H7 (cell line): ENCODE data around the gene KIAA1217. TPM values are rescaled to one million over a fixed set of nuclear protein-coding genes. Genes with fewer than 3 reads are reported as not detected.
A peak's percentile ranks its signal among the peaks of the same experiment; 100 is the strongest.

Experiments
- DNase-seq: peaks from one replicate; pipeline ENCODE4 v3.0.0; 2012
- H3K27me3 ChIP-seq: 2 replicates; pipeline ENCODE4 v1.6.0; 2011; ENCODE audit warnings: mild to moderate bottlenecking, low read length; ENCODE audit not compliant: control insufficient read depth, insufficient read depth
- H3K36me3 ChIP-seq: replicated peaks from 2 replicates; pipeline ENCODE4 v1.5.1; 2011; ENCODE audit warnings: low read length; ENCODE audit not compliant: control insufficient read depth, insufficient read depth
- H3K4me3 ChIP-seq: 2 replicates; pipeline ENCODE4 v1.5.1; 2011; ENCODE audit warnings: low read depth, mild to moderate bottlenecking, control low read depth, low read length, moderate library complexity; ENCODE audit not compliant: insufficient read depth
- total RNA-seq: library from RNA; depleted of rRNA; stranded (reverse); fragments of >200 nt; shearing (Covaris generic); gene quantifications from 2 replicates; pipeline ENCODE4 v1.2.3, GENCODE V29; 2014

Gene KIAA1217
- total RNA-seq, 1 experiment from 2014 or later = 3.0 TPM

DNA sequence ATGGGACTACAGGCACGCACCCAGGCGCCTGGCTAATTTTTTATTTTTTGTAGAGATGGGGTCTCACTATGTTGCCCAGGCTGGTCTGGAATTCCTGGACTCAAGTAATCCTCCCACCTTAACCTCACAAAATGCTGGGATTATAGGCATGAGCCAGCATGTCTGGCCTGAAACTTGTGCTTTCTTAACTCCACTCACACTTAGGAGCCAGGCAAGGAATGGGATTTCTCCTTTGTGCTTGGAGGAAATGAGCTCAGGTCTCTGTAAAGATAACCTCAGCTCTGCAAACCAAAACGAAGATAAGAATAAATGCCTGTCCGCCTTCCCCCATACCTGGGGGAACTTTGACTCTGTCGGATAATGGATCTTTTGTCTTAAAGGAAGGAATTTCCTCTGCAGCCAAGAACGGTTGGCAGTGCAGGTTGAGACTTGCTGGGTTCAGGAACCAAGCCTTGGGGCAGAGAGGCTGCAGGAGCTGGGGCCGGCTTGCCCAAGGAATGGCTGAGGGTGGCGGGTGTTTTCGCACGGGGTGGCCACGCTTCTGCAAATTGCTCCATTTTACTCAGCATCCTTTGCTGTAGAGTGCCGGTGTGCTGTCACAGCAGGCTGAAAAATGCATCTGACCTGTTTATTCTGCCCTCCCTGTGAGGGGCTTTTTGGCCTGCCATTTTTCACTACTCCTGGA lies 174.2 kb downstream of the KIAA1217 start:
- H3K27me3 ChIP-seq = no peaks in the 10 kb centered on the region
- peak; percentile 22 for DNase-seq
- no peak overlapping the region for H3K4me3 ChIP-seq
- H3K36me3 ChIP-seq = no peaks in the 10 kb centered on the region

DNA sequence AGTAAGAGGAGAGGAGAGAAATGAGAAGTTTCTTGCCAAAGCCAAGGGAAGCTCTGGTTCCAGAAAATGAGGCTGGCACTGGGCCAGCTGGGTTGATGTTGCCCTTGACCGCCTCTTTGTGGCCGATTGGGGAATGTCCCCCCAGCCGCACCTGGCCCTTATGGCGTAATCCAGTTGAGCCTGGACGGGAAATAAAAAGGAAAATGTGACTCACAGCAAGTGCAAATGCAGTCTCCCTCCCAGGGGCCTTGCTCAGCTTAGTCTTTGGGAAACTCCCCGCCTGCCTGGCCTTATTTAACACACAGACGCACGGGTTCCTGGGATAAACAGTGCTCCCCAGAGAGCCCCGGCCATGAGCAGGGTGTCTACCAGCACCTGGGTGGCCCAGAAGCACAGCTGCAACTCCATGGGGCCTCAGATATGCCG lies 174.8 kb downstream of the KIAA1217 start:
- peak; percentile 81 for DNase-seq
- Histone ChIP-seq H3K27me3 (no peaks in the 10 kb centered on the region), H3K4me3 (no peak overlapping the region), H3K36me3 (no peaks in the 10 kb centered on the region)

DNA sequence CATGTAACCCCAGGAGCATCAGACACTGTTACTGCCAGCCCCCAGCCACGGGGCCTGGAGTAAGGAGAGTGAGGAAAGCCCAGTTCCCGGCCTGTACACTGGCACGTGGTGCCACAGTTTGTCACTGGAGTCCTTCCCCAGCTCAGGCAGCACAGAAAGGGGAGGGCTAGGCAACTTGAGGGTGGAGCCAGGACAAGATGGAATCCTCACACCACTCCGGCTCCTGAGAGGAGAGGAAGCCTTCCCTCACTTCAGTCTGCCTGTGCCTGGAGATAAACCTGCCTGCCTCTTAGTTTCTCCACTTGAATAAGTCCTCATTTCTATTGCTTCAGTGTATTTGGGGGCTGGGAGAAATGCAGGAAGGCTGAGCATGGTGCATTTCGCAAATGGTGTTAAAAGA lies 176.0 kb downstream of the KIAA1217 start:
- Histone ChIP-seq H3K36me3 (no peaks in the 10 kb centered on the region), H3K27me3 (no peaks in the 10 kb centered on the region), H3K4me3 (no peak overlapping the region)
- no peak for DNase-seq

- no peaks in the 10 kb centered on the region for H3K27me3 ChIP-seq
- DNase-seq = no peak
These were observed 176.8 kb downstream of the KIAA1217 start for GRCh38 chr10:24385776-24386175.

GRCh38 chr10:24390146-24390700 lies 181.3 kb downstream of the KIAA1217 start:
- Histone ChIP-seq H3K36me3 (no peaks in the 10 kb centered on the region), H3K27me3 (no peaks in the 10 kb centered on the region), H3K4me3 (no peak overlapping the region)
- DNase-seq = no peak

More at GRCh38 chr10:24385776-24386175, 176.8 kb downstream of the KIAA1217 start:
- Histone ChIP-seq H3K4me3 (no peak overlapping the region), H3K36me3 (no peaks in the 10 kb centered on the region)

DNA sequence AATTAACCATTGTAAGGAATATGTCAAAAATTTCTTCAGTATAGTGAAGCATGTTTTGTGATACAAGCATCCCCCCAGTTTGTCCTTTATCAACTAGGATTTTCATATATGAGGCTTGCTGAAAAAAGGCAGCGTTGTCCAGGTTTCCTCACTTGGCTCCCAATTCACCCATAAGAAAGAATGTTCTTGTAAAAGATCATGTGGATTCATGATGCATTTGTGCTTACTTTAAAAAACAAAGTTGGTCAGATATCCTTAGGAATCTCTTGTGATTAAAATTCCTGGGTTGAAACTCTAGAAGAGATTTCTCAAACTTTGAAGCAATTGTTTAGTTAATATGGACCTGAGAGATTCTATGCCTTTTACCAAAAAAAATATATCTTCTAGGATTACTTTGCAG lies 181.8 kb downstream of the KIAA1217 start:
- Histone ChIP-seq H3K27me3 (no peaks in the 10 kb centered on the region), H3K36me3 (no peaks in the 10 kb centered on the region), H3K4me3 (no peak overlapping the region)
- DNase-seq = no peak

GRCh38 chr10:24393201-24393600 lies 184.3 kb downstream of the KIAA1217 start:
- Histone ChIP-seq H3K36me3 (no peaks in the 10 kb centered on the region), H3K4me3 (no peak overlapping the region), H3K27me3 (no peaks in the 10 kb centered on the region)
- no peak for DNase-seq

DNA sequence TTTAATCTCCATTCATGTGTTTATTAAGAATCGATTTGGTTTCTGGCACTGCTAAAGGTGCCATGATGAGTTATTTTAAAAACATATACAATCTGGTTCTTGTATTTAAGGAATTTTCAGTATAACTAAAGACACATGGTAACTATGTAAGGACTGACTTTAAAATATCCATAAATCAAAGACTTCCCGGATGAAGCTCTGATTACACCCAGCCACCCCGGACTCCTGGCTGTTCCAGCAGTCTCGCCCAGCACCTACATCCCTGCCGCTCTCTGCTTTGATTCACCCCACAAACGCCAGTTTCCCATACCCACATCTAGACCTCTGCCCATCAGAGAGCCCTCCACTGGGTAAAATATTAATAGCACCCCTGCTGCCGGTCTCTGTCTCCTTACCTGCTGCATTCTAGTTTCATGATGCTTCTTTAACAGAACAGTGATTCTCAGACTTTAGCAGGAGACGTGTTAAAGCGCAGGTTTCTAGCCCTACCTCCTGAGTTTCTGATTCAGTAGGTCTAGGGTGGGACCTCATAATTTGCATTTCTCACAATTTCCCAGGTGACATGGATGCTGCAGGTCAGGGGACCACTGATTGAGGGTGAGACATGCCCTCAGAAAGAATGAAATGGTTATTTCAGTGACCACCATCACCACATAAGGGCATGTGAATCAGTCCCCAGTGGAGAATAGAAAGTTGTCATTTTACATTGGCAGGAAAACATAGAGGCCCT lies 185.7 kb downstream of the KIAA1217 start:
- Histone ChIP-seq H3K36me3 (no peaks in the 10 kb centered on the region), H3K27me3 (no peaks in the 10 kb centered on the region), H3K4me3 (no peak overlapping the region)
- DNase-seq = no peak

GRCh38 chr10:24396396-24396795 lies 187.5 kb downstream of the KIAA1217 start:
- H3K36me3 ChIP-seq = no peaks in the 10 kb centered on the region
- no peak overlapping the region for H3K4me3 ChIP-seq
- no peak for DNase-seq
- no peaks in the 10 kb centered on the region for H3K27me3 ChIP-seq

GRCh38 chr10:24397662-24398061 lies 188.7 kb downstream of the KIAA1217 start:
- no peak for DNase-seq
- Histone ChIP-seq H3K4me3 (no peak overlapping the region), H3K27me3 (no peaks in the 10 kb centered on the region), H3K36me3 (no peaks in the 10 kb centered on the region)

DNA sequence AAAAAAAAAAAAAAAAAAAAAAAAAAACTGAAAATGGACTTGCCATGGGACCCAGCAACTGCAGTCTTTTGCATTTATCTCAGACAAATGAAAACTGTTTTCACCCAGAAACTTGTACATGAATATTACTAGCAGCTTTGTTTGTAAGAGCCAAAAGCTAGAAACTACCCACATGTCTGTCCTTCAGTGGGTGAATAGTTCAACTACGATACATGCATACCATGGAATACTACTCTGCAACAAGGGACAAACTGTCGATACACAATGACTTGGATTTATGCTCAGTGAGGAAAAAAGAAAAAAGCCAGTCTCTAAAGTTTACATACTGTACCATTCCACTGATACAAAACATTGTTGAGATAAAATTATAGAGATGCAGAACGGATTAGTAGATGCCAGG lies 195.6 kb downstream of the KIAA1217 start:
- Histone ChIP-seq H3K27me3 (no peaks in the 10 kb centered on the region), H3K36me3 (no peaks in the 10 kb centered on the region), H3K4me3 (no peak overlapping the region)
- DNase-seq = no peak

DNA sequence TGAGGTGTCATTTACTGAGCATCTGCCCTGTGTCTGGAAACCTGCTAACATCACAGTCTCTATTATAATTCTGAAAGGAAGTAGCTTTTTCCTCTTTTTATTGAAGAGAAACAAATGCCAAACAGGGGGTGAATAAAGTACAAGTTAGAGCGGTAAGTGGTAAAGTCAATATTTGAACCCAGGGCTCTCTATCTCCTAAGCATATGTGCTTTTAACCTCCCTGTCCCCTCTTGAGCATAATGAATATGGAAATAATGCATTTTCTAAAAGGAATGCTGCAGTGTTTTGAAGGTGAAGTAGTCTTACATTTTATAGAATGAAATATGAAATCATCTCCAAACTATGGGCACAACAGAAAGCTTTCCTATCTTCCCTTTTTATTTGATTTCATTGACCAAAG lies 196.7 kb downstream of the KIAA1217 start:
- Histone ChIP-seq H3K4me3 (no peak overlapping the region), H3K36me3 (no peaks in the 10 kb centered on the region), H3K27me3 (no peaks in the 10 kb centered on the region)
- no peak for DNase-seq

DNA sequence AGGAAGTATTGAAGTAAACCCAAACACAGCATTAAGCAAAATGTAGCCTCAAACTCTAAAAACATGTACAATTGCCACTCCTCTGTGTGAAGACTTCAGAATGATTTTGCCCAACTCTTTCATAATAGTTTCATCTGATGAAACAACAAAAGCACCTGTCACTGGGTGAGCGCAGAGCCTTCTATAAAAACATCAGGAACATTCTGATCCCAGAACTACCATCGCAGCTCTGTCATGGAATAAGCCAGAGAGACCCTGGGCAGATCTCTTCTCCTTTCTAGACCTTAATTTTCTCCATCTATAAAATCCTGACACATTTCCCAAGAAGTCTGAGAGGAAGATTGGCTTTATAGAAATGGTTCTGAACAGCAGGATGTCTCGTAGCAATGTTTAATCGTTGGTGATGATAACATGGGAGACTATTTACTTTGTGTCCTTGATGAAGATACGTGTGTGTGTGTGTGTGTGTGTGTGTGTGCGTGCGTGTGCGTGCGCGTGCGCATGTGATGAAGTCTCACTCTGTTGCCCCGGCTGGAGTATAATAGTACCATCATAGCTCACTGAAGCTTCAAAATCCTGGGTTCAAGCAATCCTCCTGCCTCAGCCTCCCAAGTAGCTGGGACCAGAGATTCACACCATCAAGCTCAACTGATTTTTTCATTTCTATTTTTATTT lies 198.0 kb downstream of the KIAA1217 start:
- no peak for DNase-seq
- H3K27me3 ChIP-seq = no peaks in the 10 kb centered on the region
- H3K4me3 ChIP-seq = no peak overlapping the region
- no peaks in the 10 kb centered on the region for H3K36me3 ChIP-seq

- H3K27me3 ChIP-seq = no peaks in the 10 kb centered on the region
- DNase-seq = no peak
- H3K4me3 ChIP-seq = no peak overlapping the region
- H3K36me3 ChIP-seq = no peaks in the 10 kb centered on the region
These were observed 199.0 kb downstream of the KIAA1217 start for GRCh38 chr10:24407928-24408327.

DNA sequence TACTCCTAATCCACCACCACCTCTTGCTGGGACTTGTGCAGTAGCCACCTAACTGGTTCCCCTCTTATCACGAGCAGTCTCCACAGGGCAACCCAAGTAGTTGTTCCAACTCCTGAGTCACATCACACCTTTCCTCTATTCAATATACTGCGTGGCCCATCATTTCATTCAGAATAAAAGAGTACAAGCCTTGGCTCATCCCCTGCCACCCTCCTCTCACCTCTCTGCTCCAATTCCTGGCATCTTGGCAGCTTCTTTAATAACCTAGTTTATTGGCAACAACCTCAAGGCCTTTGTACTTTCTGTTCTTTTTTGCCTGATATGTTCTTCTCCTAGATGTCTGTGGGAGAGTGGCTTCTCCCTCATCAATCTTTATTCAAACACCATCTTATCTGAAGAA lies 199.4 kb downstream of the KIAA1217 start:
- Histone ChIP-seq H3K27me3 (no peaks in the 10 kb centered on the region), H3K36me3 (no peaks in the 10 kb centered on the region), H3K4me3 (no peak overlapping the region)
- DNase-seq = no peak
